ENCODE results near the gene KIZ.

Gene KIZ

DNA sequence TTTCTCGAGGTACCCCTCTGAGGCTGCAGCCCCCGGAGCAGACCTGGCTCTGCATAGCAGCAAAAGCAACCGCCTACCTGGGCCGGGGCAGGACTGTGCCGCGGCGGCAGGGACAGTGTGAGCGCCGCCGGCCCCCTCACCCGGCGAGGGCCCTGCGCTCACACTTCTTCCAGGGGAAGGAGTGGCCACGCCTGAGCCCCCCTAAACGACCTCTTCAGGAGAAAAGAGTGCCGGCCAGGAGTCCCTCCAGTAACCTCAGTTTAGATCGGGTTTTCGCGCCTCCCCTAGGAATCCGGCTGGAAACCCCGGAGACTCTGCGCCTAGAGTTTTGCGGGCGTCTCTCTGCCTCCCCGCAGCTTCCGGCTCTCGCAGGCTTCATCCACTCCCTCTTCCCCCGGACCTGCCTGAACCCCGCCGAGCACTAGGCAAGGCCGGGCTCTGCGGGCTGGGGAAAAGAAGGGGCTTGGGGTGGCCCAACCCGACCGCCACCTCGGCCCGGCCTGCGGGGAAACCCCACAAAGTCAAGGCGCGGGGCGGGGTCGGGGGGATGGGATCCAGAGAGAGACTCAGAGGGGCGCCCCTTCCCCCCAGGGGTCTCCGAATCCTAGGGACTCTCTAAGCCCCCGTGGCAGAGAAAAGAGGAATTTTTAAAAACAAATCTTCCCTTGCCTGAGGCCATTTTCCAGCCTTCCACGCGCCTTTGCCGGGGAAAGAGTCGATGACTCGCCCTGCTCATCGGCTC is 20.3 kb upstream of the KIZ start:
- DNase-seq = no peak

DNA sequence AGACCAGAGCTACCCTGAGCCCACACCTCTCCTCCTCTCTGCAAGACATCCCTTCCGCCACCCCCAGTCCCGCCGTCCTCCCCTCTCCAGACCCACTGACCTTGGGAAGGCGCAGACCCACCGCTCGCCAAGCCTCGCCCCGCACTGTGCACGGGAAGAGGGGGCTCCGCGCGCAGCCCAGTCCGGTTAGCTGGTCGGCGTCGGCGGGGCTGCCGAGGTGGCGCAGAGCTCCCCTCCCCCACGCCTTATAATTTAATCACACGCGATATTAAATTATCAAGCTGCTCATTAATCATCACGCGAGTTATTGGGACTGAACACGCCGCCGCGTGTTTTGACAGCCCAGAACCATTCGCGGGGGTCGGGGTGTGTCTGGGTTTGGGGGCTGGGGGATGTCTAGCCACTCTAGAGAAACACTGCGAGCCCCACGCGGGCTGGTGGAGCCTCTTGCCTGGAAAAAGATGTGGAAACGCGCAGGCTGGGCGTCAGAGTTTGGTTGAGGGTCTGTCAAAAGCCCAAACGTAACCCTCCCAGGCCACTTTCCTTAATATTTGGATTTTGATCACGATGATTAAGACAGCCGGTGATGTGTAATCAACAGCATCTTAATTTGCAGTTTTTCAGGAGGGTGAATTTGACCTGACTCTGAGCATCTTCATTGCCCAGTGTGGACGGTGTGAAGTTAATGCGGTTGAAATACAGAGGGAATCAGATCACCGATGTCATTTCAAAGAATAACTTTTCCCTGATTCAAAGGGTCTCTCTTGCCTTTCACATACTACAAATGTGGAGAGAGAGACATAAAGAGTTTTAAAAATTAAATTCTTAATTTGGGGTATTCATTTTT is 19.5 kb upstream of the KIZ start, which contains the start of gene LINC00237:
Gene LINC00237 (minus strand): TSS at position 188 of the 847 bp plus-strand sequence.
- DNase-seq = no peak

DNA sequence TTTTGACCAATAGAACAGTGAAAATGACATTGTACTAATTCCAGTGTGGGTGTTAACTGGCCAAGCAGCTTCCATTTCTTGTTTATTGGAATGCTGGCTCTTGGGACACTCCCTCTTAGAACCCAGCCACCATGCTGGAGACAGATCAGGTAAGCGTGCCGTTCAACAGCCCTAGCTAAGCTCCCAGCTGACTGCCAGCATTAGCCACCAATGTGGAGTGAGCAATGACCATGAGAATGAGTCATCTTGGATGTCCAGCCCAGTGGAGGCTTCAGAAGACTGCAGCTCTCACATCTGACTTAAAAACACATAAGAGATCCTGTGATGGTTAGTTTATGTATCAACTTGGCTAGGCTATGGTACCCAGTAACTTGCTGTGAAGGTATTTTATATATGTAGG is 16.7 kb upstream of the KIZ start:
- DNase-seq = no peak

DNA sequence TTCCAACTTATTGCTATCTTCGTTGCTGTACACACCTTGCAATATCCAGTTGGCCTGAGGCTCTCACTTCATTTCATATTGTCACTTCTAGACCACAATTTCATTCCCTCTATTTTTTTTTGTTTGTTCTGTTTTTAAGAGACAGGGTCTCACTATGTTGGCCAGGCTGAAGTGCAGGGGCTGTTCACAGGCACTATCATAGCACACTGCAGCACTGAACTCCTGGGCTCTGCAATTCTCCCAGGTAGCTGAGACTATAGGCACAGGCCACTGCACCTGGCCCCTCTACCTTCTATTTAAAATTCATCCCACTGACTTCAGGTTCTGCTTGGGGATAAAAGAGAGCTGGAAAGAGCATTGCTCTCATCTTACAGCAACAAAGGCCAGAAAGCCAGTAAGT is 15.1 kb upstream of the KIZ start:
- no peak for DNase-seq

DNA sequence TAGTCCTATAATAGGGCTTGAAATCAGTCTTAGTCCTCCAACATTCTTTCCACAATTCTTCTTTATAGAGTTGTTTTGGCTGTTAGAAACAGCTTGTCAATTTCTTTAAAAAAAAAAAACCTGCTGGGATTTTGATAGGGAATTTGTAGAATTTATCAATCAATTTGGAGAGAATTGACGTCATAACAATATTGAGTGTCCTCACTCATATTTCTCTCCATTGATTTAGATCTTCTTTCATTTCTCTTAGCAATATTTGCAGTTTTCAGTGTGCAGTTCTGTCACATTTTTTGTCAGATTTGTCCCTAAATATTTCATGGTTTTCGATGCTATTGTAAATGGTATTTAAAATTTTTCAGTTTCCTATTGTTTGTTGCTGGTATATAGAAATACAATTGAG is 14.5 kb upstream of the KIZ start:
- no peak for DNase-seq

DNA sequence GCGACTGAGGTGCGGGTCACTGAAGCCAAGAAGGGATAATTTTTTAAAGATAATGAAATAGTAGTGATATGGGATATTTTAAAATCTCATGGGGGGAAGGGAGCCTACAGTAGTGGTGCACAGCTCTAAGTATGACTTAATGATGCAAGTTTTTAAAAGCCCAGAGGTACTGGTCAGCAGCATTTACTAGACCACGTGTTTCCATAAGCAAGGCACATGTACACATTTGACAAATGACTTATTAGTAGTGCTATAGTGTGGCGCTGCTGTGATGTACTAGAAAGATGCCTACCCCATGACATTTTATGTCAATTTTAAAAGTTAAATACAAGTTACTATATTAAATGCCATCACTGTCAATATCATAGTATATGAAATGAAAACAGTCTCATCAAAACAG is 12.2 kb upstream of the KIZ start:
- DNase-seq = no peak

DNA sequence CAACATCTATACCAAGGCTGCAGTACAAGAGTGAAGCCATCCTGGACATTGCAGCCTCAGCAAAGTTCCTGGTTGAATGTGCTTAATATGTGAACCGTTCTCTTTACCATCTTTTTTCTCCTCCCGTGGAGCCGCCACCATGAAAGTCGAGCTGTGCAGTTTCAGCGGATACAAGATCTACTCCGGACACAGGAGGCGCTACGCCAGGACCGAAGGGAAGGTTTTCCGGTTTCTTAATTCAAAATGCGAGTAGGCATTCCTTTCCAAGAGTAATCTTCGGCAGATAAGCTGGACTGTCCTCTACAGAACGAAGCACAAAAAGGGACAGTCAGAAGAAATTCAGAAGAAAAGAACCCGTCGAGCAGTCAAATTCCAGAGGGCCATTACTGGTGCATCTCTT is 11.3 kb upstream of the KIZ start:
- no peak for DNase-seq

DNA sequence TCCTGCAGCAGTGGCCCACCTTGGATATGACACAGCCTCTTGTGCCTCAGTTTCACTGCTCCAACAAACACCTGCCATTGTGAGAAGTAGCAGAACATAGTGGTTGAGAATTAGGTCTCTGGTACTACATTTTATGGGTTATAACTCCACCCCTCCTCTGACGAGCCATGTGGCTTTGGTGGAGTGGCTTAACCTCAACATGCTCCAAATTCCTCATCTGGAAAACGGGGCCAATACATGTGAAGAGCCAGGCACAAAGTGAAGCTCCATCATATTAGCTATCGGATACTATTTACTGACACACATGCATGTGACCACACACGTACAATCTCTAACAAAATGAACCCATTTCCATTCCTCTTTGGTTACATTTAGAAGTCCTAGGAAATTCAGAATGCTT is 8.4 kb upstream of the KIZ start:
- DNase-seq = no peak

DNA sequence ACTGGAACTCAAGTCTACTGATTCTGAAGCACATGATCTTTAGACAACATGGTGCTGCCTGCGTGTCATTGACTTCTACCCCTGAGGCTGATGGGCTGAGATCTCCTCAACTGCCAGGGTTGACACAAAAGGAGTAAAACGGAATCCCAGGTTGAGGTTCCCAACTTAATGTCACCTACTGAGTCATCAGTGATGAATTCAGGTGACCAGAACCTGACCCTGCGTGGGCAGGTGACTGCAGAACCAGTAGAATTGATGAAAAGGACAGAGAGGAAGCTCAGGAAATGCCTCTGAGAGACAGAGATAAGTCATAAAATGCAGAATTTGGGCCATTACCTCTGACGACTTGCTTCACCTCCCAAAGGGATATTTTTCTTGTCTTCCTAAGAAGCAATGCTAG is 7.7 kb upstream of the KIZ start:
- no peak for DNase-seq

DNA sequence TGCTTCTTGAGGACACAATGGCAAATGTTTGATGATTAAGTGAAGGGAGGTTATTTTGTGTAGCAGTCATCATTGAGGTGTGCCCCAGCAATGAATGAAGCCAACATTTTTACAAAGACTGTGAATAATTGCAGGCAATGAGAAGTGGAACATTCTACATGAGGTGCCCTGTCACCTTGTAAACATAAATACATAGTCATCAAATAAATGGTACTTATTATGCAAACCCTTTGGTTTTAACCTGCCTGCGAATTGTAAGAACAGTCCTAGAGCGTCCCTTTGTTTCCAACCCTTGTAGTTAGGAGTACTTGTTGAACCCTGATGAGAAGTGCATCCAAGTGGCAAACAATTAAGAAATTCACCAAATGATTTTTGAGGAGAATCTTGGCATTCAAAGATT is 7.1 kb upstream of the KIZ start:
- DNase-seq = no peak

DNA sequence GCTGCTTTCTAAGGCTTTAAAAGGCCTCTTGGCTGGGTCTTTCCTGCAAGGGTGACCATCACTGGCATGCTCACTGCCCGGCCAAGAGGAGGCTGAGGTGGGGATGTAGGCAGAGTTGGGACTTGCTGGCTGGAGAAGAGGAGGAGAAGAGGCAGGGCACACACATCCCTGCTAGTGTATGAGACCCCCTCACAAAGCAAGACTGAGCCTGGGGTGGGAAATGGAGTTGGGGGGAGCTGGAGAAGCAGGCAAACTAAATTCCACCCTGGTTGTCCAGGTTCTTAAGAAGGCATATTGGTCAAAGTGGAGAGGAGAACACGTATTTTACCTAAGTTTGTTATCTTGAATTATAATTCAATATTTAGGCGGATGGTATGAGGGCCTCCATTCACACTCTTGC is 1.7 kb upstream of the KIZ start:
- DNase-seq = no peak

DNA sequence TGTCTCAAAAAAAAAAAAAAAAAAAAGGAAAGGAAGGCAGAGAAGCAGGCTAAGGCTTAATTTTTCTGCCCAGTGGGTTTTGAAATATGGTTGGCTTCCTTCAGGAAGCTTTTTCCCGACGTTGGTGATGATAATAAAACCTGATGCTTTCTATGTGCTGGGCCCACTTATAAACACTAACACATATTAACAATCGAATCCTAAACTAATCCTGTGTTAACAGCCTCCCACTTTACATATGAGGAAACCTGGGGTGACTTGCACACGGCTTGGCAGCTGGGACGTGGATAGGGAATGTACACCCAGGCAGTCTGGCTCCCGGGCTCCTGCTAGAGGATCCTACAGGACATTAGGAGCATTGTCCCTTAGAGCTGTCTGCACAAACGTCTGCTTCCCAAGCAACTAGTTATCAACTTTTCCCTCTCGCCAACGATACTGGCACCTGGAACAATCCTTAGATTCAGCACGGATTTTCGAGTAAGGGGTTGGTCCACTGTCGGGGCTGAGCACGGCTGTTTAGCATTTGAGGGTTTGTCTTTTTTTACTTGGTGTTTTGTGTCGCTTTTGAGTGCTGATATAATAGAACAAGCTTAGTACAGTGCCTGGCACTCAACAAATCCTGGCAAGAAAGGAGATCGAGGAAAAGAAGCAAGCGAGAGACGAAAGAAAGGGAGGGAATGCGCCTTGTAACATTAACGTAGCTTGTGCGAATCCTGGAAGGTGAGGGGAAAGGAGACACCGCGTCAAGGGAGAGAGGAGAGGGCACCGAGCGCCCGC is 622 bp upstream of the KIZ start:
- DNase-seq = no peak

DNA sequence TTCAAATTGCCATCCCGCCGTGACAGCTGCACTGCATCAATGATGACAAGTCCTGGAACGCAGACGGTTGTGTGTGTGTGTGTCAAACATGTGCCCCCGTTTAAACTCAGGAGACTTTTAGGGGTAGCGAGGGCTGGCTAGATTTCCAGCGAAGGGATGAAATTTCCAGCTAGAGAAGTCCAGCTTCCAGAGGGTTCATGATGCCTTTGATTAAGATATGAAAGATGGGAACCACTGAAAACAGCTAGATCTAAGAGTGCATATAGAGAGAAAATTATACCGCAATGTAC is 644 bp downstream of the KIZ start:
- no peak for DNase-seq

DNA sequence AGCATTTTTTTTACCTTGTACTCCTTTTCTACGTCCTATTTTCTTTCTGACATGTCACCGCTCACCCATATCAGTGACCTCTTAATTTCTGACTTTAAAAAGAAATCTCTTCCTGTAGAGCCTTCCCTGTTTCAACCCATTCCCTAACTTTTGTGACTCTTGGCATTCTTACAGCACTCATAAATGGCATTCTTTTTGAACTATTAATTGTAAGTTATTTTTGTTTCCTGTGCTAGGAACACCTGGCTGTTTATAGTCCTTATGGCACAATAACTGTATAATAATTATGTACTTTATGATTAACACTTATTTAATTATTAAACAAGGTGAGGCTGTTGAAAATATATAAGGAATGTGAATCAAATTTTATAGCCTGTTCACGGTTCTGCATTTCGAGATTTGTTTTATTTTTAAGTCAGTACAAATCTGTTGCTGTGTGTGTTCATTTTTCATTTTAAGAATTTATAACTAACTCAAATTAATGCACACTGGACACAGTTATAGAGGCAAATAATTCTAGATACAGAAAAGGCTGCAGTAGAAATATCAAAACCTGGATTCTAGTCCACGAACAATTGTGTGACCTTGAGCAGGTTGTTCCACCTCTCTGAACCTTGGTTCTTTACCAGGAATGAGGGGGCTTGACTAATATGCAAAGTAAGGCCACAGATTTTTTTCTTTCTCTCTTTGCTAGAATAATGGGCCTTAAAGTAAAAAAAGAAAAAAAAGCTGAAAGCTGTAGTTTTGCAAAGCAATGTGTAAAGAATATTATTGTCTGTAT is 1.5 kb downstream of the KIZ start:
- no peak for DNase-seq

DNA sequence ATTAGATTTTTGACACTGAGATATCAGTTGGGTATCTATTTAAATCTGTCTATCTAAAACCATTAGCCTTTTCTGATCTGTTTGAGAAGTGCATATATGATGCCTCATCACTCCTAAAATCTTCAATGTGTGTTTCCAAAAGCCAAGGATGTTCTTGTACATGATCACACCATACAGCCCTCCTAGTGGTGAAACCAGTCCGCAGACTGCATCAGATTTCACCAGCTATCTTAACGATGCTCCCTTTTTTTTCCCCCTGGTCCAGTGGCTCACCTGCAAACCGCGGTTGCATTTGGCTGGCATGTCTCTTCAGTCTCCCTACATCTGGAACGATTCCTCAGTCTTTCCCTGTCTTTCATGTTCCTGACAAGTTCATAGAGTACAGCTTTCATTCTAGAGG is 4.0 kb downstream of the KIZ start:
- DNase-seq = no peak

DNA sequence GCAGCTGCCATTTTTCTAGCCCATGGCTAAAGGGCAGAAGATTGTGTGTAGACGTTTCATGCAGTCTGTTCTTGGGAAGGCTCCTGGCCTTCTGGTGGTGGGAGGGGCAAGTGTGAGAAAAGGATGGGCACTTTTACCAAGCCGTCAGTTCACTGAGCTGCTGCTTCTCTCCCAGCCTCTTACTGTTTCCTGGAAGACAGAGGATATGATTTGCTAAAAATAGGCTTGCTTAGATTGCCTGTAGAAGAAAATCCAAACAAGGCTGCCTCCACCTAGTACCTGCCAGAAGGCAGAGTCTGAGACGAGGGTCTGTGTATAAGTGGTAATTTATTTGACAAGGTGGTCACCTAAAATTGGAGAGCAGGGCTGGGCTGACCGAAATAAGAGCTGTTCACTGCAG is 7.5 kb downstream of the KIZ start:
- DNase-seq = no peak

DNA sequence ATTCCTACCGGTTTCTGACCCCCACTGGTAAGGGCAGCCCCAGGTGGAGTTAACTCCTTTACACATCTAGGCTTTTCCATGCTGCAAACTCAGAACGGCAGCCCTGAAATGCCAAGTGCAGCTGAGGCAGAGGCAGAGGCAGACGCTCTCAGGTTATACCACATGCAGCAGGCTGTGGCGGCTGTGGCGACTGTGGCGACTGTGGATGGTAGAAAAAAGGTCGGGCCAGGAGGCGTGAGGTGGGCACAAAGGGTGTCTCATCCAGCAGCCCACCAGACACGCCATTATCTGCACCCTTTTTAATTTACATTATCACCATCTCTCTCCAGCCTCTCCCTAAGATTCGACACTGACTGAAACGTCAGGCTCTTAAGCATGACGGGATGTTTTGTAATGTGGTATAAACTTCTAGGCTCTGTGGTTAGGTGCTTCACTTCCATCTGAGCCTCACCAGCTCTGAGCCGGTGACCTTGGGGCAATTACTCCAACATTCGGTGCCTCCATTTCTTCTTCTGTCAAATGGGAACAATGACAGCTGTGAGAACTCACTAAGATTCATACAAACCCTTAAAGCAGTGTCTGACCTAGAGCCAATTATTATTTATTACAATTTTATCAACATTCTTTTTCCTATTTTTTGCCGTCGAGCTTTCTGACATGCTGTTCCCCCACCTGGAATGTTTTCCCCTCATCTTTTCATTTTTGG is 8.2 kb downstream of the KIZ start:
- DNase-seq = no peak

DNA sequence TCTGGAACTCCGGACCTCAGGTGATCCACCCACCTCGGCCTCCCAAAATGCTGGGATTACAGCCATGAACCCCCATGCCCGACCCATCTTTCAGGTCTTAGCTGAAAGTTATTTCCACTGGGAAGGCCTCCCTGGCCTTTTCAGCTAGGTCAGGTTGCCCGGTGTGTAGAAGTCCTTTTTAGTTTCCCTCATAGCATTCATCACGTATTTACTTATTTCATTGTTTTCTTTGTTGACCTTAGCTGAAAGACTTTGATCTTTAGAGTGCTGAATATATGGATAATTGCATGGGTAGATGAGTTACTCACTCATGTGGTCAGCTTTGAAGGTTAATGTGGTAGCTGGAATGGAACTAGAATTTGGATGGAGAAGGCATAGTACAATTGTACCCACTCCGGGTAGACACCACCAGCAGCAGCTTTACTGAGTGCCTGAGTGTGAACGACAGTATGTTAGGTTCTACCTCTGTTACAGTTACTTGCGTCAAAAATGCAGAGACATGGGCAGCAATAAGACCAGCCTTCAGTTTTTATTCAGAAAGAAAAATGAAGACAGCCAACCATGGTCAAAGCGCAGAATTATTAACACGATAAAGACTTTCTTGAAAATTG is 9.1 kb downstream of the KIZ start:
- DNase-seq = no peak

DNA sequence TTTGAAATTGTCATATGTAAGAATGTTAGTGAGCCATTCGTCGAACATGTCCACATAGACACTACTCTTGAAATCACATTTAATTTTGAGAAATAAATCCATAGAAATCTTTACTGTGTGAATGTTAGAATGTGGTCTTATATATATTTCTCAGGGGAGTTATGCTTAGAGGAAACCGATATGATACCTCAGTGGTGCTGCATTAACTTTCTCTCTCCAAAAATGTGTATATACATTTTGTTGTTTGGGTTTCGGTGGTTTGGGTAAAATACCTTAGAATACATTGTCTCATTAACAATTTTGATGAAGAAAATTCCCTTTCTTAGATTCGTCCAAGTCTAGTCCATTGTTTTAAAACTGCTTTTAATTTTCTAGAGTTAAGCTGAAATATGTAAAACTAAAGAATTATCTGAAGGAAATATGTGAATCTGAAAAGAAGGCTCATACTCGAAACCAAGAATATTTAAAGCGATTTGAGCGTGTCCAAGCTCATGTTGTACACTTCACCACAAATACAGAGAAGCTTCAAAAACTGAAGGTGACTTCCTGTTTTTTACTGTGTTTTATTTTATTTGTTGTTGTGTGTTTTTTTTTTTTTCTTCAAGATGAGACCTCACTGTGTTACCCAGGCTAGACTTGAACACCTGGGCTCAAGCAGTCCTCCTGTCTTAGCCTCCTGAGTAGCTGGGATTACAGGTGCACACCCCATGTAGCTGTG is 10.3 kb downstream of the KIZ start:
- no peak for DNase-seq

DNA sequence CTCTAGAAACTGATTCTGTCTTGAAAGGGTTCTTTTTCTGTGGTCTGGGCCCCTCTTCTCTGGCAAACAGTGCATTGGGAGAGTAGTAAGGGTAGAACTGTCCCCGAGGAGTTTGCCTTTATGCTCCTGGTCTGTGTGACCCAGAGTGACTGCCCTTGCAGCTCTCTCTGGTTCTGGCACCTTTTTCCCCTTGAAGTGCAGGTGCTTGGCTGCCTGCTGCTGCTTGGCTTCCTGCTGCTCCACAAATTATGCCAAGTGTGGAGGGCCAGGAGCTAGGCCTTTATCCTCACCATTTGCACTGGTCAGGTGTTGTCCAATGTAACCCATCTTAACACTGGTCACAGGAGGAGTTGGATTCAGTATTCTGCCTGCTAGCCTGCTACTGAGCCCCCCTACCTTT is 11.2 kb downstream of the KIZ start:
- DNase-seq = no peak

DNA sequence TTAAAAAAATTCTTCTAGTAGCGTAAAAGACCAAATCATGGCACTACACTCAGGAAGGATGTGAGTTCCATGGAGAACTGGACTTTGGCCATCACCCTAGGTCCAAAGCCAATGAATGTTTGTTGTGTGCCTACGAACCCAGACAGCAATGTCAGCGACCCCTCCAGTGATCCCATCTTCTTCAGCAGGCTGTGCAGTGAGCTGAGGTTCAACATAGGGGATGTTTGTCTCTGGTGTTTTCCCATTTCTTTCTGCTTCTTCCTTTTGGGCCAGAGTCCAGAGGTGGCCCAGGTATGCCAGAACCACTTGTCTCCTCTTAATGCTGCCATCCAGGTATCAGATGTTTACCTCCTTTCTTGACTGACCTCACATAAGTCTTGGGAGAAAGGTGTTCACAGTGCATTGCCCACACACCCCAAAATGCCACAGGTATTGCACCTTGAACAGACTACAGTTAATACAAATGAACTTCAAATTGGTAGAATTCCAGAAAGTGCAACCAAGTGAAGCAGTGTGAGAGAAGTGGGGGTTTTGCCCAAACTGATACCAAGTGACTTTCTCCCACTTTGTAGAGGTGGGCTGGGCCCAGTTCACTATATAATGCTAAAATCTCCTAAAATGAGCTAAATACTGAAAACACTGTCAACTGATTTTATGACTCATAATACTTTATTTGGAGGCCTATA is 14.1 kb downstream of the KIZ start:
- DNase-seq = no peak

All from cortex of kidney (tissue), 1 donor.